HepG2 (cell line): ENCODE data around the gene CDK2. TPM values are rescaled to one million over a fixed set of nuclear protein-coding genes. Genes with fewer than 3 reads are reported as not detected.

ENCODE experiments used
- ARID3A ChIP-seq: IDR thresholded peaks from 2 replicates; pipeline ENCODE4 v1.6.1; 2012; ENCODE audit warnings: low read depth, low read length, improper control_type of control experiment
- ATF5 ChIP-seq: sonication (generic); formaldehyde crosslinking; IDR thresholded peaks from 2 replicates; pipeline ENCODE4 v1.4.0; 2020; ENCODE audit warnings: mild to moderate bottlenecking, low read depth, missing genetic modification reagents
- ATF6 ChIP-seq: sonication (generic); formaldehyde crosslinking; conservative IDR thresholded peaks from 2 replicates; pipeline ENCODE4 v1.4.0; 2020; ENCODE audit warnings: missing genetic modification reagents
- FOSL2 ChIP-seq: sonication (generic); formaldehyde crosslinking; IDR thresholded peaks from 2 replicates; pipeline ENCODE4 v1.4.0; 2020; ENCODE audit warnings: missing genetic modification reagents
- HIVEP1 ChIP-seq: sonication (generic); formaldehyde crosslinking; IDR thresholded peaks from 2 replicates; pipeline ENCODE4 v1.4.0; 2020; ENCODE audit warnings: mild to moderate bottlenecking, missing genetic modification reagents
- KMT2A ChIP-seq: sonication (generic); formaldehyde crosslinking; IDR thresholded peaks from 2 replicates; pipeline ENCODE4 v1.4.0; 2020; ENCODE audit warnings: missing genetic modification reagents
- MEIS1 ChIP-seq: sonication (generic); formaldehyde crosslinking; IDR thresholded peaks from 2 replicates; pipeline ENCODE4 v1.9.0; 2021; ENCODE audit warnings: mild to moderate bottlenecking, missing genetic modification reagents, moderate library complexity, borderline replicate concordance
- PRDM15 ChIP-seq: sonication (generic); formaldehyde crosslinking; IDR thresholded peaks from 2 replicates; pipeline ENCODE4 v1.4.0; 2020; ENCODE audit warnings: missing genetic modification reagents
- PTBP1 ChIP-seq: fragments of 200-400 bp; formaldehyde crosslinking; IDR thresholded peaks from 2 replicates; pipeline ENCODE4 v1.6.1; 2018; ENCODE audit warnings: low read length, low read depth; ENCODE audit not compliant: poor library complexity, severe bottlenecking
- SALL1 ChIP-seq: sonication (generic); formaldehyde crosslinking; IDR thresholded peaks from 2 replicates; pipeline ENCODE4 v1.8.0; 2022; ENCODE audit warnings: mild to moderate bottlenecking, missing genetic modification reagents
- SIN3A ChIP-seq: IDR thresholded peaks from 2 replicates; pipeline ENCODE4 v1.6.1; 2011; ENCODE audit warnings: low read depth, mild to moderate bottlenecking, control low read depth, low read length, borderline replicate concordance
- SRSF9 ChIP-seq: fragments of 200-400 bp; formaldehyde crosslinking; IDR thresholded peaks from 2 replicates; pipeline ENCODE4 v1.6.1; 2018; ENCODE audit warnings: borderline replicate concordance, mild to moderate bottlenecking, low read depth, low read length; ENCODE audit not compliant: insufficient read depth, poor library complexity, severe bottlenecking
- TEAD3 ChIP-seq: optimal IDR thresholded peaks from 2 replicates; pipeline ENCODE3; 2016; ENCODE audit warnings: borderline replicate concordance
- ZNF136 ChIP-seq: sonication (generic); formaldehyde crosslinking; IDR thresholded peaks from 2 replicates; pipeline ENCODE4 v1.8.1; 2022; ENCODE audit warnings: low read depth, mild to moderate bottlenecking, moderate library complexity, missing genetic modification reagents
- ZNF234 ChIP-seq: sonication (generic); formaldehyde crosslinking; conservative IDR thresholded peaks from 2 replicates; pipeline ENCODE4 v1.5.1; 2020; ENCODE audit warnings: mild to moderate bottlenecking, missing genetic modification reagents
- ZNF430 ChIP-seq: sonication (generic); formaldehyde crosslinking; IDR thresholded peaks from 2 replicates; pipeline ENCODE4 v1.9.0; 2021; ENCODE audit warnings: mild to moderate bottlenecking, missing genetic modification reagents
- ZNF547 ChIP-seq: sonication (generic); formaldehyde crosslinking; IDR thresholded peaks from 2 replicates; pipeline ENCODE4 v1.5.1; 2020; ENCODE audit warnings: mild to moderate bottlenecking, missing genetic modification reagents
- ZNF883 ChIP-seq: sonication (generic); formaldehyde crosslinking; IDR thresholded peaks from 2 replicates; pipeline ENCODE4 v1.5.1; 2020; ENCODE audit warnings: mild to moderate bottlenecking, missing genetic modification reagents; ENCODE audit errors: not compliant biosample characterization
- ZSCAN5A ChIP-seq: sonication (generic); formaldehyde crosslinking; IDR thresholded peaks from 2 replicates; pipeline ENCODE4 v1.8.0; 2022; ENCODE audit warnings: mild to moderate bottlenecking, missing genetic modification reagents, borderline replicate concordance
- polyA plus RNA-seq, 8 experiments: library from polyadenylated mRNA; depleted of rRNA in 3 of 8; stranded (reverse) in 7 of 8; unstranded in 1 of 8; fragments of >200 nt; fragmentation: Illumina TruSeq in 4 of 8; extraction: Trizol in 4 of 8; gene quantifications; 2 replicates each; pipeline versions ENCODE4 v1.2.1 to v1.2.3, GENCODE V29; 2011 to 2016; ENCODE audit warnings: low read depth in 4 of 8, missing spikeins in 1 of 8, mixed read lengths in 1 of 8; ENCODE audit not compliant: insufficient read depth in 1 of 8
- total RNA-seq, 5 experiments: library from RNA; depleted of rRNA; stranded (reverse); fragments of >200 nt; fragmentation: Illumina TruSeq; extraction: Trizol; gene quantifications; 2 replicates each; pipeline ENCODE4 v1.2.3, GENCODE V29; 2016; ENCODE audit warnings: low read depth in 1 of 5

CDK2 gene
- total and polyA plus RNA-seq, 2 of the 13 experiments (the other 11 are each of a cell fraction or from before 2014, with no cell fraction given): 47.5 to 52.6 TPM

GRCh38 chr12:55997535-55997859 is 30.9 kb downstream of the CDK2 start (continued):
- TF ChIP-seq KMT2A (CRISPR knock-in tag): 0 out of 2 replicates have a peak, but pooled peaks have one; percentile 15
- no peak for TF ChIP-seq SIN3A
- TF ChIP-seq ATF6 (CRISPR knock-in tag): no peak
- no peak for TF ChIP-seq ZNF234 (CRISPR knock-in tag)
- no peak for TF ChIP-seq ZNF430 (CRISPR knock-in tag)
- TF ChIP-seq ZNF883: peak; percentile 19
- no peak for TF ChIP-seq ZNF547 (CRISPR knock-in tag)
- no peak for TF ChIP-seq ATF5 (CRISPR knock-in tag)
- TF ChIP-seq MEIS1 (CRISPR knock-in tag): no peak
- no peak for TF ChIP-seq PRDM15 (CRISPR knock-in tag)
- TF ChIP-seq FOSL2 (CRISPR knock-in tag): 0 out of 2 replicates have a peak, but pooled peaks have one; percentile 3
- TF ChIP-seq PTBP1: no peak
- no peak for TF ChIP-seq ZNF136 (CRISPR knock-in tag)
- no peak for TF ChIP-seq ZSCAN5A (CRISPR knock-in tag)
- 0 out of 2 replicates have a peak, but pooled peaks have one; percentile 10 for TF ChIP-seq HIVEP1 (CRISPR knock-in tag)
- TF ChIP-seq SALL1: peak; percentile 10; the same call in 1 of the 2 replicates
- TF ChIP-seq ARID3A: no peak
- no peak for TF ChIP-seq TEAD3
- no peak for TF ChIP-seq SRSF9
